Epidermal melanocyte (primary cell): ENCODE data around the gene GUCY2C.
"Not testable (repeated sequence)": the region's sequence is repeated elsewhere in the genome, so short reads cannot be mapped to it uniquely, and the experiment has no call there.

ENCODE experiments used
- DNase-seq: peaks from one replicate; pipeline ENCODE4 v3.0.0; 2011; ENCODE audit warnings: low spot score; ENCODE audit not compliant: insufficient read length

The GUCY2C gene

DNA sequence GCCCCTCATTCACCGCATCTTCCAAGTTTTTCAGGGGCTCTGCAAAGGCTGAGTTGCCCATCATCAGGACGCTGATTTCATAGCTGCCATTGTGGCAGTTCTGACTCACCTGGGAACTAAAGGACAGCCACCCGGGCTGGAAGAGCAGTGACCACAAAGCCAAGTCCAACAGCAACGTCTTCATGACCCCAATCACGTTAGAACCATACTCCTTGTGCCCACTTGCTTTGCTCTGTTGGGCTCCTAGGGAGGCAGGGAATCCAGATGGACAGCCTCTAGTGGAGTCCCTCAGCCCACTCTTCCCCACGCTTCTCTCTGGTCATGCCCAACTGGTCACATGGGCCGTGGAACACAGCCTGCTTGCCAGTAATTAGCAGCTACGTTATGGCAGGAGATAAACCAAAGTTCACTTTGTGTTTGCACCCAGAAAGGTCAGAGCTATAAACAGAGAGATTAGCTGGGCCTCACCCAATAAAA is at the start of gene GUCY2C:
GUCY2C (minus strand) TSS at position 335 of the 477 bp plus-strand sequence; CDS start at position 184, 151 bp downstream.
- DNase-seq = no peak

DNA sequence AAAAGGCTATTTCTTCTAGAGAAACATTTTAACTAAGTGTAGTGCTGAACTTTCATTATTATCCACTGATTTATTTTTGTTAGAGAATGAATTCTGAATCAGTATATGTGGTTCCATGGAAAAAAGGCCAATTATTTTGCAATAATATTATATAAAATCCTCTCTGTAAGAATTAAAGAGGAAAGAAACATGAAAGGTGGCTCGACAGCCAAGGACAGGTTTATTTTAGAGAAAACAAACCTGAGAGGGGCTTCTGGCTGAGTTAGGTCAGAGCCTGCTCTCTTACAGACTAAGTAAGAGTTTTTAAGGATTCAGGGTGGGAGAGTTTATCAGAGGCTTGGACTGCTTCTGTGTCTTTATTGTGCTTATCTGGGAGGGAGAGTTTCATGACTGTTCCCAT is 46.7 kb upstream of the GUCY2C start:
- DNase-seq = no peak

GRCh38 chr12:14741942-14742341 is 45.5 kb upstream of the GUCY2C start:
- no peak for DNase-seq

DNA sequence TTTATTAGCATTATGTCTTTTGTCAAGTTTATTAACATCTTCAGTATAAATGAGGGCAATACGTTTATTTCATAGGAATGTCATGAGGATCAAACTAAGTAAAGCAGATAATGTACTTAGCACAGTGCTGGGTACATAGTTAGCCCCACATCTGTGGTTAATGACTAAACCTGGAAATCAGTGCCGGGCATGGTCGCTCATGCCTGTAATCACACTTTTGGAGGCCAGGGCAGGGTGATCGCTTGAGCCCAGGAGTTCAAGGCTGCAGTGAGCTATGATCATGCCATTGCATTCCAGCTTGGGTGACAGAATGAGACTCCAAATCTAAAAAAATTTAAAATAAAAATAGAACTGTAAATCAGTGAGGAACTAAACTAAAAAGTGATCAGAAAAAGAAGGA is 44.8 kb upstream of the GUCY2C start:
- no peak for DNase-seq

DNA sequence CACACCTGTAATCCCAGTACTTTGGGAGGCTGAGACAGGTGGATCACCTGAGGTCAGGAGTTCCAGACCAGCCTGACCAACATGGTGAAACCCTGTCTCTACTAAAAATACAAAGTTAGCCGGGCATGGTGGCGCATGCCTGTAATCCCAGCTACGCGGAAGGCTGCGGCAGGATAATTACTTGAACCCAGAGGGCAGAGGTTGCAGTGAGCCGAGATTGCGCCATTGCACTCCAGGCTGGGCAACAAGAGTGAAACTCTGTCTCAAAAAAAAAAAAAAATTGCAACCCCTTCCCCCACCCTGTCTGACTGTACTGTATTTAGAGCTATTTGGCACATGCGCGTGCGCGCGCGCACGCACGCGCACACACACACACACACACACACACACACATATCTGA is 40.0 kb upstream of the GUCY2C start:
- not testable (repeated sequence) for DNase-seq

GRCh38 chr12:14731821-14732220 is 35.4 kb upstream of the GUCY2C start:
- no peak for DNase-seq

- DNase-seq = no peak
Observed at GRCh38 chr12:14729586-14729985, 33.2 kb upstream of the GUCY2C start.

DNA sequence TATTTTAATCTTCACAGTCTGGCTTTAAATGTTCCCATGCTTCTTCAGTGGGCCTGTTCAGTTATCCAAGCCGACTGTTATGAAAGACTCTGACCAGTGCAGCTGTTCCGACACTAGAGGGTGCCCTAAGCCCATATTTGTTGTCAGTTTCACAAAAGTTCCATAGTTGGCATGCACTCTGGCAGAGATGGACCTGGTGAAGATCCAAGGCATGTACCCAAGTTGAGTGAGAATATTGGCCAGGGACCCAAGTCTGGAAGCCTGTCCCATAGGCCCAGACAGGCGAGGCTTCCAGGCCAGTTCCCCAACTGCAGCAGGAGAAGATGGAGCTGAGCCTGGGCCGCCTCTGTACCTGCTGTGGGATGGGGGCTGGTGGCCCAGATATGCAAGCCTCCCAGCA is 27.4 kb upstream of the GUCY2C start:
- no peak for DNase-seq

- peak; percentile 21 for DNase-seq
Observed at GRCh38 chr12:14716848-14717444, 20.5 kb upstream of the GUCY2C start.

DNA sequence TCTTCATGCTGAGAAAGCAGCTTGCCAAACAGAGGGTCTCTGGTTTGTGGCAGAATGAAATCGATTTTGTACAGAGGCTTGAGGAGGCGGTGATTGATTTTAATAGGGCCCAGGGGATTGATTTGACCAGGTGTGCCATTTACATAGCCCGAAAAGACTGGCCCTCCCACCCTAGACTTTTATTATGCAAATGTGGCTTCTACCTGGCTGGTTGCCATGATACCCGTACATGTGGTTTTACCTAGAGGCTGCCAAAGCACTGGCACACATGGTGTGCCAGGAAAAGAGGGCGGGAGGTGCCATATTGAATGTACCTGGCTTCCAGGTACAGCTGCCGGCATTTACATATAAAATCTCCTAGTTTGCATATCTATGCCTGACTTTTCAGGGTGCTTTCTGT is 18.0 kb upstream of the GUCY2C start:
- no peak for DNase-seq

- DNase-seq = no peak
Observed at GRCh38 chr12:14710632-14711320, 14.4 kb upstream of the GUCY2C start.

- no peak for DNase-seq
Observed at GRCh38 chr12:14701809-14702568, 5.6 kb upstream of the GUCY2C start.

DNA sequence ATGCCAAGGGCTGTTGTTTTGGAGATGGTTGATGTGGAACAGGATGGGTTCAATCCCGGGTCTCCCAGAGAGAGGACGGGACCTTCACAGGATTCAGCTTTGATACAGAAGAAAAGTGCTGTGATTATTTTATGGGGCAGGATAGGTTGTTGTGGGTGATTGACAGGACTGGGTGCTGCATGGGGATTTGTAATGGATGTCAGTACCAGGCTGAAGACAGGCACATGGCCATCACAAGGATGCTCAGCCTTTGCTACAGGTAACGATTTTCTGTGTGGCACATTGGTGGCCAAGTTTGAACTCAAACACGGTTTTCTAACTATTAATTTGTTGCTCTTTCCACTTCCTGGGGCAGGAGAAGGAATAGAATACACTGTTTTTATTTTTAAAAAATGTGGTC is 4.5 kb upstream of the GUCY2C start:
- no peak for DNase-seq

- DNase-seq = no peak
Observed at GRCh38 chr12:14699923-14700322, 3.5 kb upstream of the GUCY2C start.

GRCh38 chr12:14698555-14698954 is 2.2 kb upstream of the GUCY2C start:
- DNase-seq = no peak

DNA sequence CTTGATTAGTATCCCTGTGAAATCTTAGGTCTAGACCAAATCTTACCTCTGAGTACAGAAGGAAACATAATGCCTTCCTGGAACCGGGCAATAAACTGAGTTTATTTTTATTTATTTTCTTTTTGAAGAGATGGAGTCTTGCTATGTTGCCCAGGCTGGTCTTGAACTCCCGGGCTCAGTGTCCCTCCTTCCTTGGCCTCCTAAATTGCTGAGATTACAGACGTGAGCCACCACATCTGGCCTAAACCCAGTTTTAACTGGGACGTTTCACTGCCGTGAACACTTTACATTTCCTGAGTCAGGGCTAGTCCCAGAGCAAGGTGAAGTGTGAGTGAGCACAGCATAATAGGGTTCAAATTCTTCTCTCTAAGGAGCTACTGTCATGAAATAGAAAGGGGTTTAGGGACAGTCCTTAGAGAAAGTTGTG is 671 bp downstream of the GUCY2C start:
- no peak for DNase-seq

- no peak for DNase-seq
Observed at GRCh38 chr12:14694970-14695369, 1.4 kb downstream of the GUCY2C start.

GRCh38 chr12:14694145-14694714 is 2.2 kb downstream of the GUCY2C start:
- DNase-seq = no peak

GRCh38 chr12:14693116-14693515 is 3.3 kb downstream of the GUCY2C start:
- DNase-seq = no peak

GRCh38 chr12:14691560-14691959 is 4.8 kb downstream of the GUCY2C start:
- no peak for DNase-seq

GRCh38 chr12:14689996-14690395 is 6.4 kb downstream of the GUCY2C start:
- DNase-seq = no peak

GRCh38 chr12:14689144-14689543 is 7.3 kb downstream of the GUCY2C start:
- no peak for DNase-seq
